ENCODE data around the gene SYS1.

Gene SYS1

DNA sequence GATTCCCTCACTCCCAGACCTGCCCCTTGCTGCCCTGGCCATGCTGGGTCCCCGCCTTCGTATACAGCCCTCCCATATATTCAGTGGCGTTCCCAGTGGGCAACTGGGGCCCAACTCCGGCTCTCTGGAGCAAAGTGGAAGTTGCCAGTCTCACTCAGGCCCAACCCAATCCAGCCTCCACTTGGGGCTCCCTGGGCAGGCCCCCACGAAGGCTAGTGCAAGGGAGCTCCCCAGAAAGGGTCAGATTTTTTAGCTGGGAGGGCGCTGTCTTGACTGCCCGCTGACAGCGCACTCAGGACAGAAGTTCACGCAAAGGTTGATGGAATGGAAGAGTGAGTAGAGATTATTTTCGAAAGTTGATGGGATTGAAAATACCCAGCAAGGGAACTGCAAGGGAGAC, 9.3 kb downstream of the SYS1 start:
- no peaks in the 10 kb centered on the region for H3K9me3 ChIP-seq (ENCODE audit: control insufficient read depth, insufficient read depth, low read depth, low read length)
- H3K4me3 ChIP-seq (ENCODE audit: low read depth, low read length) = peak overlapping the region; percentile 63; the same call in 1 of the 2 replicates
- peaks cover 6% of the 10 kb centered on the region for H3K4me1 ChIP-seq (ENCODE audit: control insufficient read depth, insufficient read depth, low read length)
- peaks cover 10% of the 10 kb centered on the region for H3K36me3 ChIP-seq (ENCODE audit: control insufficient read depth, insufficient read depth, low read length)
- H3K27me3 ChIP-seq (ENCODE audit: control insufficient read depth, insufficient read depth, low read length) = peaks cover 14% of the 10 kb centered on the region
- H3K9ac ChIP-seq (ENCODE audit: low read length) = no peak overlapping the region
- no peak overlapping the region for H3K27ac ChIP-seq (ENCODE audit: low read depth, low read length)

DNA sequence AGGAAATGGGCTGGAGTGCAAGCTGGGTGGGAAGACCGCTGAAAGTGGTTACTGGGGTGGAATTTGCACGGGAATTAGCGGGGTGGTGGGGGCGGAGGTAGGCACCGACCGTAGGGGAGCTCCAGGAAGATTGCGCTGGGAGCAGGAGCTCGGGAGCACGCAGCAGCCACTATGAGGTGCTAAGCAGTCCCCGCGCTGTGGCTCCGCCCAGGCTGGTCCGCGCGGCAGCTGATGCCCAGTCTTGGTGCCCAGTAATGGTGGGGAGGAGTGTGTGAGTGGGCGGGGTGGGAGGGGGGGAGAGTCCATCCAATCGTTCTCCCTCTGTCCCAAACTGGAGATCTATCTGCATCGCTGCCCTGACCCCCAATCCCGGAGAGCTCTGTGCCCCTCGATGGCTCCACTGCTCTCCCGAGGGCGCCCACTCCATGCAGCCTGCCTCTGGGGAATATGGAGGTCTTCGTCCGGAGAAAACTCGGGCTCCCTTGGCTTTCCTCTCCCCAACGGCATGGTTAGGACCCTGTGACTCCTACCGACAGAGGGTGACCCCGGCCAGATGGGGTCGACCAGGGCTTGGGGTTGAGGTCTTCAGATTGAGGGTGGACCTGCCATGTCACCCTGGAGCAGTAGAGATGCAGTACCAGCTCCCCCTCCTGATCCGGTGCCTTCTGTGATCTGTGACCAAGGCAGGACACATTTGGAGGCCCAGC, 9.8 kb downstream of the SYS1 start:
- Histone ChIP-seq H3K4me1 (ENCODE audit: control insufficient read depth, insufficient read depth, low read length) (peaks cover 6% of the 10 kb centered on the region), H3K27me3 (ENCODE audit: control insufficient read depth, insufficient read depth, low read length) (peaks cover 14% of the 10 kb centered on the region), H3K4me3 (ENCODE audit: low read depth, low read length) (peak overlapping the region; percentile 63), H3K36me3 (ENCODE audit: control insufficient read depth, insufficient read depth, low read length) (peaks cover 5% of the 10 kb centered on the region; the same call in 1 of the 2 replicates), H3K9ac (ENCODE audit: low read length) (peak overlapping the region; percentile 24), H3K27ac (ENCODE audit: low read depth, low read length) (no peak overlapping the region), H3K9me3 (ENCODE audit: control insufficient read depth, insufficient read depth, low read depth, low read length) (no peaks in the 10 kb centered on the region)

DNA sequence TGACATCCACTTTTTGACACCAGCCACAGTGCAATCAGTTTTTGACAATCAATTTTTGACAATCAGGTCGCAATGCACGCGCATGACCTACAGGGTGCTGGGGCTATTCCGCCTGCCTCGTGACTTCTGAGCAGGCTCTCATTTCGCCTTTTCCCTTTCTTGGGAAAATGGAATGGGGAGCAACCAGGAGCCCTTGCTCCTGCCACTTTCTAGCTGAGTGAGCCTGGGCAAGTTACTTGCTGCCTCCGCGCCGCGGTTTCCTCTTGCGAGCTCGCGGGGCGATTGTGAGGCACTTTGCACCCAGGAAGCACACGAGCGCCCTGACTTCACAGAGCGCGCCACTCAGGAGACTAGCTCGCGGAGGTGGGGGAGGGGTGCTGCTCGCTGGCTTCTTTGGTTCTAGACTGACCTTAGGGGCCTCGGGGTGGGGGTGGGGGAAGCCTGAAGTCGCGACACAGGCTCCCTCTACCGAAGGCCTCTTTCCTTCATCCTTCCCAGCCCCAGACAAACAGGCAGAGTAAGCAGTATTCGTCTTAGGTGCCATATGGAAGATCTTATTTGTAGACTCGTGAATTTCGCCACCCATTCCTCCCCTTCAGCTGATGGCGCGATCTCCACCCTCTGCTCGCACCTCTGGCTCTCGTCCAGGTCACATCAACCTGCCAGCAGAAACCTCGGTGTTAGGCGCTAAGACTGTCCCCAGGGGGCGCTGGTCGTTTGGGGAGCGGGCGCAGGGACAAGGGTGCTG, 10.6 kb downstream of the SYS1 start:
- Histone ChIP-seq H3K9ac (ENCODE audit: low read length) (peak overlapping the region; percentile 24), H3K27ac (ENCODE audit: low read depth, low read length) (no peak overlapping the region), H3K4me1 (ENCODE audit: control insufficient read depth, insufficient read depth, low read length) (peaks cover 6% of the 10 kb centered on the region), H3K36me3 (ENCODE audit: control insufficient read depth, insufficient read depth, low read length) (0 out of 2 replicates have a peak, but pooled peaks cover 3% of the 10 kb centered on the region), H3K9me3 (ENCODE audit: control insufficient read depth, insufficient read depth, low read depth, low read length) (no peaks in the 10 kb centered on the region), H3K27me3 (ENCODE audit: control insufficient read depth, insufficient read depth, low read length) (peaks cover 14% of the 10 kb centered on the region), H3K4me3 (ENCODE audit: low read depth, low read length) (peak overlapping the region; percentile 63)

DNA sequence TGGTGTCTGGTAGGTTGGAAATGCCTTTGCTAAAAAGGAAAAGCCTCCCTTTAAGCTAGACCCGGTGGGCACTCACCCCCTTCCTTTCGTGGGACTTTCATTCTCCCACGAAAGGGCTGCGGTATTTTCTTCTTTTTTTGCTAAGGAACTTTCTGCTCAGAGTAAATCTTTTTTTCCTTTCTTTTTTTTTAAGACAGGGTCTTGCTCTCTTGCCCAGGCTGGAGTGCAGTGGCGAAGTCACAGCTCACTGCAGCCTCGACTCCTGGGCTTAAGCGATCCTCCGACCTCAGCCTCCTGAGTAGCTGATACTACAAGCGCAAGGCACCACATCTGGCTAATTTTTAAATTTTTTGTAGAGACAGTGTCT, 11.1 kb downstream of the SYS1 start:
- H3K4me3 ChIP-seq (ENCODE audit: low read depth, low read length) = no peak overlapping the region
- H3K27me3 ChIP-seq (ENCODE audit: control insufficient read depth, insufficient read depth, low read length) = peaks cover 14% of the 10 kb centered on the region
- no peaks in the 10 kb centered on the region for H3K36me3 ChIP-seq (ENCODE audit: control insufficient read depth, insufficient read depth, low read length)
- H3K9ac ChIP-seq (ENCODE audit: low read length) = no peak overlapping the region
- peaks cover 6% of the 10 kb centered on the region for H3K4me1 ChIP-seq (ENCODE audit: control insufficient read depth, insufficient read depth, low read length)
- H3K27ac ChIP-seq (ENCODE audit: low read depth, low read length) = no peak overlapping the region
- H3K9me3 ChIP-seq (ENCODE audit: control insufficient read depth, insufficient read depth, low read depth, low read length) = no peaks in the 10 kb centered on the region

DNA sequence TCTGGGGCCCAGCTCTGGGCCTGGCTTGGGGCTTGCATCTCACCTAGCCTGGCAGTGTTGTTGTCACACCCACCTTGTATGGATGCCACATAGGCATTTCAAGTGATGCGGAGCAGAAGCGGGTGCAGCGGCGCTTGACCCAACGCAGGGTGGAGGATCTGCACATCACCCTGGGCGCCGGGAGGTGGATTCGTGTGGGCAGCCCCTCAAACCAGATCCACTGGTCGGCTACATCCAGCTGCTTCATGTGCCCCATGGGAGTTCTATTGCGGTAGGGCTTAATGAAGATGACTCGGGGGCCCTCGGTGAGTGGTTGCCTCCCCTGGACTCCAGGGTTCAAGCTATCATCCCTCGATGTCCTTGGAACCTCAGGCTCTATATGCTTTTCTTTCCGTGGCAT, 12.0 kb downstream of the SYS1 start:
- no peaks in the 10 kb centered on the region for H3K9me3 ChIP-seq (ENCODE audit: control insufficient read depth, insufficient read depth, low read depth, low read length)
- H3K27ac ChIP-seq (ENCODE audit: low read depth, low read length) = no peak overlapping the region
- peaks cover 14% of the 10 kb centered on the region for H3K27me3 ChIP-seq (ENCODE audit: control insufficient read depth, insufficient read depth, low read length)
- no peak overlapping the region for H3K4me3 ChIP-seq (ENCODE audit: low read depth, low read length)
- H3K9ac ChIP-seq (ENCODE audit: low read length) = no peak overlapping the region
- peaks cover 6% of the 10 kb centered on the region for H3K4me1 ChIP-seq (ENCODE audit: control insufficient read depth, insufficient read depth, low read length)
- no peaks in the 10 kb centered on the region for H3K36me3 ChIP-seq (ENCODE audit: control insufficient read depth, insufficient read depth, low read length)

DNA sequence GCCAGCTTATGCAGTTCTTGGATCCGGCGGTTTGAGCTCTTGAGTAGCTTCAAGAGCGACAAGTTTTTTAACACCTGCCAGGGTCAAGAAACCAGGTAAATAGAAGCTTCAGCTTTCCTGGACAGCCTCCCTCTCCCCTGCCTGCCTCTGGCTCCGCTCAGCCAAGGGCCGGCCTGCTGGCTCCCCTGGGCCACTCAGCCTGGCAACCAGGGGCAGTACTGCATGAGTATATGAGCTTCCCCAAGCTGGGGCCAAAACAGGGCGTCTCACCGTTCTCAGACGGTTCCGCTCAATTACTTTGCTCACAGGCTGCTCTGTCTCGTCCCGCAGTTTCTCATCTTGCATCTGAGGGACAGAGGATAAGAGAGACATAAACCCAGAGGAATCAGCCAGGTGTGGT, 14.3 kb downstream of the SYS1 start:
- H3K9ac ChIP-seq (ENCODE audit: low read length) = no peak overlapping the region
- no peaks in the 10 kb centered on the region for H3K9me3 ChIP-seq (ENCODE audit: control insufficient read depth, insufficient read depth, low read depth, low read length)
- peaks cover 12% of the 10 kb centered on the region for H3K27me3 ChIP-seq (ENCODE audit: control insufficient read depth, insufficient read depth, low read length)
- H3K4me1 ChIP-seq (ENCODE audit: control insufficient read depth, insufficient read depth, low read length) = peaks cover 6% of the 10 kb centered on the region
- H3K27ac ChIP-seq (ENCODE audit: low read depth, low read length) = no peak overlapping the region
- no peaks in the 10 kb centered on the region for H3K36me3 ChIP-seq (ENCODE audit: control insufficient read depth, insufficient read depth, low read length)
- no peak overlapping the region for H3K4me3 ChIP-seq (ENCODE audit: low read depth, low read length)

DNA sequence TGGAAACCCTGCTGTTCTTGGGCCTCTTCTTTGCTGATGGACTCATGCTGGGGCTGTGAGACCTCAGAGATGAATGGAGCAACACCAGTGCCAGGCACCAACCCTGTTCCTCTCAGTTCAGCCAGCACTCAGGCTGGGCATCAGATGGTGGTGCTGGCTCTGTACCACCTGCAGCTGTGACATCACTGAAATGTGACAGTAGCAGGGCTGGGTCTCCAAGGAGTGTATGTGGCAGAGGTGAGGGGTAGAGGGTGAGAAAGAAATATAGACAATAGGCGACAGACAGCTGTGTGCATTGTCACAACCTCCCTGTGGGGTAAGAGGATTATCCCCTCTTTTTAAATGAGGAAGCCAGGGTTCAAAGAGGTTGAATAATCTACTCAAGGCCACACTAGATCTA, 15.2 kb downstream of the SYS1 start, which contains the start of gene TP53TG5:
Gene TP53TG5, minus strand, starts transcription at position 135 of the 400 bp plus-strand sequence. Its CDS starts 89 bp downstream, at position 46.
- peaks cover 3% of the 10 kb centered on the region for H3K27me3 ChIP-seq (ENCODE audit: control insufficient read depth, insufficient read depth, low read length)
- no peak within 1 kb of the TSS for H3K27ac ChIP-seq (ENCODE audit: low read depth, low read length)
- H3K4me1 ChIP-seq (ENCODE audit: control insufficient read depth, insufficient read depth, low read length) = peaks cover 2% of the 10 kb centered on the region
- H3K4me3 ChIP-seq (ENCODE audit: low read depth, low read length) = no peak within 1 kb of the TSS
- H3K36me3 ChIP-seq (ENCODE audit: control insufficient read depth, insufficient read depth, low read length) = no peaks in the 10 kb centered on the region
- no peaks in the 10 kb centered on the region for H3K9me3 ChIP-seq (ENCODE audit: control insufficient read depth, insufficient read depth, low read depth, low read length)
- H3K9ac ChIP-seq (ENCODE audit: low read length) = no peak within 1 kb of the TSS

DNA sequence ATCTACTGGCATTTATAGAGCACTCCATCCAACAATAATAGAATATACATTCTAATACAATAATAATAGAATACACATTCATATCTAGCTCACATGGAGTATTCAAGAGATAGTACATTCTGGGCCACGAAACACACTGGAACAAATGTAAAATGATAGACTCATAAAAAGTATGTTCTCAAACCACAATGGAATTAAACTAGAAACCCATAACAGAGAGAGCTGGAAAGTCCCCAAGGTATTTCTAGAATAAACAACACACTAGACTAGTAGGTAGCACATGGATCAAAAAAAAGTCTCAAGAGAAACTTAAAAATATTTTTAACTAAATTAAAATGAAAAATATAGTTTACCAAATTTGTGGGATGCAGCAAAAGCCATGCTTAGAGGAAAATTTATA, 24.3 kb downstream of the SYS1 start:
- H3K9me3 ChIP-seq (ENCODE audit: control insufficient read depth, insufficient read depth, low read depth, low read length) = no peaks in the 10 kb centered on the region
- no peaks in the 10 kb centered on the region for H3K36me3 ChIP-seq (ENCODE audit: control insufficient read depth, insufficient read depth, low read length)
- no peak overlapping the region for H3K27ac ChIP-seq (ENCODE audit: low read depth, low read length)
- no peak overlapping the region for H3K9ac ChIP-seq (ENCODE audit: low read length)
- H3K27me3 ChIP-seq (ENCODE audit: control insufficient read depth, insufficient read depth, low read length) = no peaks in the 10 kb centered on the region
- no peak overlapping the region for H3K4me3 ChIP-seq (ENCODE audit: low read depth, low read length)
- H3K4me1 ChIP-seq (ENCODE audit: control insufficient read depth, insufficient read depth, low read length) = no peaks in the 10 kb centered on the region

DNA sequence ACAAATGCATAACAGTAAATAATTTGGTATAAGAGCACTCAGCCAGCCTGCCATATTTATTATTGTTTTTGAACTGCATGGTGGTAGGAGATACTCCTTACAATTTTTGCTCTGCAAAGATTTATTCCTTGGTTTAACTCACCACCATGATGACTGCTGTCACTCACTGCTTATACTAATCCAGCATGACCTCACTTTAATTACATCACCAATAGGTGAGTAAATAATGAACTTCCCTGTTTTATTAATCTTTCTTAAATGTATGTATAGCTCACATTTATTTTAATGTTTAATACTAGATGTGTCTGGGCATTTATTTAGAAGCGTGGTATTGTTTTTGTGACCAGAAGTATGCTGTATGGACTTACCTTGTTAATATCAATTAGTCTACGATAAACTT, 28.0 kb downstream of the SYS1 start:
- Histone ChIP-seq H3K27ac (ENCODE audit: low read depth, low read length) (no peak overlapping the region), H3K36me3 (ENCODE audit: control insufficient read depth, insufficient read depth, low read length) (no peaks in the 10 kb centered on the region), H3K4me3 (ENCODE audit: low read depth, low read length) (no peak overlapping the region), H3K9ac (ENCODE audit: low read length) (no peak overlapping the region), H3K4me1 (ENCODE audit: control insufficient read depth, insufficient read depth, low read length) (no peaks in the 10 kb centered on the region), H3K9me3 (ENCODE audit: control insufficient read depth, insufficient read depth, low read depth, low read length) (no peaks in the 10 kb centered on the region), H3K27me3 (ENCODE audit: control insufficient read depth, insufficient read depth, low read length) (no peaks in the 10 kb centered on the region)

DNA sequence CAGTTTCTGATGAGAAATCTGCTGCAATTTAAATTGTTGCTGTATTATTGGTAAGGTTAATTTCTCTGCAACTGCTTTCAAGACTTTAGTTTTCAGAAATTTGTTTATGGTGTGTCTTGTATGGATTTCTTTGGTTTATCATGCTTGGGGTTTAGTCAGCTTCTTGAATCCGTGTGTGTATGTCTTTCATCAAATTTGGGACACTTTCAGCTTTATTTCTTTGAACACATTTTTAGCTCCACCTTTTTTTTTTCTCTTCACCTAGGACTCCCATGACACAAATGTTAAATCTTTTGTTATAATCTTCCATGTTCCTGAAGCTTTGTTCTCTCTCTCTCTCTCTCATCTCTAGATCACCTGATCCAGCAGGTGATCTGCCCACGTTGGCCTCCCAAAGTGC, 28.6 kb downstream of the SYS1 start:
- Histone ChIP-seq H3K9me3 (ENCODE audit: control insufficient read depth, insufficient read depth, low read depth, low read length) (no peaks in the 10 kb centered on the region), H3K36me3 (ENCODE audit: control insufficient read depth, insufficient read depth, low read length) (no peaks in the 10 kb centered on the region), H3K27ac (ENCODE audit: low read depth, low read length) (no peak overlapping the region), H3K9ac (ENCODE audit: low read length) (no peak overlapping the region), H3K4me3 (ENCODE audit: low read depth, low read length) (no peak overlapping the region), H3K27me3 (ENCODE audit: control insufficient read depth, insufficient read depth, low read length) (no peaks in the 10 kb centered on the region), H3K4me1 (ENCODE audit: control insufficient read depth, insufficient read depth, low read length) (no peaks in the 10 kb centered on the region)

DNA sequence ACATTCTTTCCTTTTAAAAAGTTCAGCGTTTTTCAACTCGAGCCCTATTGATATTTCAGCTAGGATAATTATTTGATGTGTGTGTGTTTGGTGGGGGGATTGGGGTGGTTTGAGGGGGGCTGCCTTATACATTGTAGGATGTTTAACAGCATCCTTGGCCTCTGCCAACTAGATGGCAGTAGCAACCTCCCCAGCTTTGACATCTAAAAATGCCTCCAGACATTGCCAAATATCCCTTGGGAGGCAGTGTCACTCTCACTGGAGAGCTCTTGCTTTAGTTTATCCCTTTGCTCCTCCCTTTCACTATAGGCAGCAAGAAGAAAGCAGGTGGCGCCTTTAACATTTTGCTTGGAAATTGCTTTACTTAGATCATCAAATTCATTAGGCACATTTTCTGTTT, 29.8 kb downstream of the SYS1 start:
- Histone ChIP-seq H3K27ac (ENCODE audit: low read depth, low read length) (no peak overlapping the region), H3K9me3 (ENCODE audit: control insufficient read depth, insufficient read depth, low read depth, low read length) (no peaks in the 10 kb centered on the region), H3K36me3 (ENCODE audit: control insufficient read depth, insufficient read depth, low read length) (no peaks in the 10 kb centered on the region), H3K27me3 (ENCODE audit: control insufficient read depth, insufficient read depth, low read length) (no peaks in the 10 kb centered on the region), H3K9ac (ENCODE audit: low read length) (no peak overlapping the region), H3K4me1 (ENCODE audit: control insufficient read depth, insufficient read depth, low read length) (no peaks in the 10 kb centered on the region), H3K4me3 (ENCODE audit: low read depth, low read length) (no peak overlapping the region)
